ENCODE data around the gene YDJC. TPM values are rescaled to one million over a fixed set of nuclear protein-coding genes. Genes with fewer than 3 reads are reported as not detected.

Gene YDJC
- total RNA-seq, 1 donor from 2014 or later: 4.5 TPM

- intact Hi-C loops (cut with micrococcal nuclease): no loop called here
- TF ChIP-seq, protein P1, sequence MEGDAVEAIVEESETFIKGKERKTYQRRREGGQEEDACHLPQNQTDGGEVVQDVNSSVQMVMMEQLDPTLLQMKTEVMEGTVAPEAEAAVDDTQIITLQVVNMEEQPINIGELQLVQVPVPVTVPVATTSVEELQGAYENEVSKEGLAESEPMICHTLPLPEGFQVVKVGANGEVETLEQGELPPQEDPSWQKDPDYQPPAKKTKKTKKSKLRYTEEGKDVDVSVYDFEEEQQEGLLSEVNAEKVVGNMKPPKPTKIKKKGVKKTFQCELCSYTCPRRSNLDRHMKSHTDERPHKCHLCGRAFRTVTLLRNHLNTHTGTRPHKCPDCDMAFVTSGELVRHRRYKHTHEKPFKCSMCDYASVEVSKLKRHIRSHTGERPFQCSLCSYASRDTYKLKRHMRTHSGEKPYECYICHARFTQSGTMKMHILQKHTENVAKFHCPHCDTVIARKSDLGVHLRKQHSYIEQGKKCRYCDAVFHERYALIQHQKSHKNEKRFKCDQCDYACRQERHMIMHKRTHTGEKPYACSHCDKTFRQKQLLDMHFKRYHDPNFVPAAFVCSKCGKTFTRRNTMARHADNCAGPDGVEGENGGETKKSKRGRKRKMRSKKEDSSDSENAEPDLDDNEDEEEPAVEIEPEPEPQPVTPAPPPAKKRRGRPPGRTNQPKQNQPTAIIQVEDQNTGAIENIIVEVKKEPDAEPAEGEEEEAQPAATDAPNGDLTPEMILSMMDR (IDR thresholded peaks at IDR 0.05; ENCODE audit: borderline replicate concordance): no peak
- Histone ChIP-seq H3K27me3 (ENCODE audit: low read depth) (no peaks in the 10 kb centered on the region), H3K4me3 (no peak overlapping the region), H3K9me3 (replicated peaks) (no peaks in the 10 kb centered on the region), H3K4me1 (peaks cover 2% of the 10 kb centered on the region), H3K36me3 (no peaks in the 10 kb centered on the region), H3K27ac (replicated peaks) (no peak overlapping the region)
- DNase-seq: no peak
Observed at GRCh38 chr22:21635771-21636510, 6.1 kb upstream of the YDJC start.

GRCh38 chr22:21634844-21635243 lies 5.0 kb upstream of the YDJC start:
- H3K4me1 ChIP-seq: peaks cover 6% of the 10 kb centered on the region
- intact Hi-C loops (cut with micrococcal nuclease): no loop called here
- no peaks in the 10 kb centered on the region for H3K27me3 ChIP-seq (ENCODE audit: low read depth)
- H3K4me3 ChIP-seq: no peak overlapping the region
- TF ChIP-seq, protein P1 (IDR thresholded peaks at IDR 0.05; ENCODE audit: borderline replicate concordance): no peak
- no peaks in the 10 kb centered on the region for H3K36me3 ChIP-seq
- DNase-seq: no peak
- H3K9me3 ChIP-seq (replicated peaks): no peaks in the 10 kb centered on the region
- H3K27ac ChIP-seq (replicated peaks): no peak overlapping the region

GRCh38 chr22:21634081-21634480 lies 4.3 kb upstream of the YDJC start:
- TF ChIP-seq, protein P1 (IDR thresholded peaks at IDR 0.05; ENCODE audit: borderline replicate concordance): no peak
- no peak overlapping the region for H3K4me3 ChIP-seq
- H3K9me3 ChIP-seq (replicated peaks): no peaks in the 10 kb centered on the region
- intact Hi-C loops (cut with micrococcal nuclease): no loop called here
- no peaks in the 10 kb centered on the region for H3K27me3 ChIP-seq (ENCODE audit: low read depth)
- no peak for DNase-seq
- H3K36me3 ChIP-seq: no peaks in the 10 kb centered on the region
- H3K27ac ChIP-seq (replicated peaks): no peak overlapping the region
- H3K4me1 ChIP-seq: peaks cover 14% of the 10 kb centered on the region

GRCh38 chr22:21633481-21633880 lies 3.7 kb upstream of the YDJC start:
- Histone ChIP-seq H3K4me3 (no peak overlapping the region), H3K36me3 (no peaks in the 10 kb centered on the region), H3K9me3 (replicated peaks) (no peaks in the 10 kb centered on the region), H3K27me3 (ENCODE audit: low read depth) (no peaks in the 10 kb centered on the region), H3K27ac (replicated peaks) (no peak overlapping the region), H3K4me1 (peaks cover 20% of the 10 kb centered on the region)
- intact Hi-C loops (cut with micrococcal nuclease): no loop called here
- no peak for DNase-seq
- TF ChIP-seq, protein P1 (IDR thresholded peaks at IDR 0.05; ENCODE audit: borderline replicate concordance): no peak

GRCh38 chr22:21632931-21633330 lies 3.1 kb upstream of the YDJC start:
- H3K36me3 ChIP-seq: no peaks in the 10 kb centered on the region
- intact Hi-C loops (cut with micrococcal nuclease): no loop called here
- DNase-seq: no peak
- H3K4me3 ChIP-seq: no peak overlapping the region
- no peaks in the 10 kb centered on the region for H3K27me3 ChIP-seq (ENCODE audit: low read depth)
- no peaks in the 10 kb centered on the region for H3K9me3 ChIP-seq (replicated peaks)
- TF ChIP-seq, protein P1 (IDR thresholded peaks at IDR 0.05; ENCODE audit: borderline replicate concordance): no peak
- H3K4me1 ChIP-seq: peaks cover 21% of the 10 kb centered on the region
- no peak overlapping the region for H3K27ac ChIP-seq (replicated peaks)
